ENCODE data around the gene ZC3H6. TPM values are rescaled to one million over a fixed set of nuclear protein-coding genes. Genes with fewer than 3 reads are reported as not detected.
A peak's percentile ranks its signal among the peaks of the same experiment; 100 is the strongest.

The ZC3H6 gene, protein sequence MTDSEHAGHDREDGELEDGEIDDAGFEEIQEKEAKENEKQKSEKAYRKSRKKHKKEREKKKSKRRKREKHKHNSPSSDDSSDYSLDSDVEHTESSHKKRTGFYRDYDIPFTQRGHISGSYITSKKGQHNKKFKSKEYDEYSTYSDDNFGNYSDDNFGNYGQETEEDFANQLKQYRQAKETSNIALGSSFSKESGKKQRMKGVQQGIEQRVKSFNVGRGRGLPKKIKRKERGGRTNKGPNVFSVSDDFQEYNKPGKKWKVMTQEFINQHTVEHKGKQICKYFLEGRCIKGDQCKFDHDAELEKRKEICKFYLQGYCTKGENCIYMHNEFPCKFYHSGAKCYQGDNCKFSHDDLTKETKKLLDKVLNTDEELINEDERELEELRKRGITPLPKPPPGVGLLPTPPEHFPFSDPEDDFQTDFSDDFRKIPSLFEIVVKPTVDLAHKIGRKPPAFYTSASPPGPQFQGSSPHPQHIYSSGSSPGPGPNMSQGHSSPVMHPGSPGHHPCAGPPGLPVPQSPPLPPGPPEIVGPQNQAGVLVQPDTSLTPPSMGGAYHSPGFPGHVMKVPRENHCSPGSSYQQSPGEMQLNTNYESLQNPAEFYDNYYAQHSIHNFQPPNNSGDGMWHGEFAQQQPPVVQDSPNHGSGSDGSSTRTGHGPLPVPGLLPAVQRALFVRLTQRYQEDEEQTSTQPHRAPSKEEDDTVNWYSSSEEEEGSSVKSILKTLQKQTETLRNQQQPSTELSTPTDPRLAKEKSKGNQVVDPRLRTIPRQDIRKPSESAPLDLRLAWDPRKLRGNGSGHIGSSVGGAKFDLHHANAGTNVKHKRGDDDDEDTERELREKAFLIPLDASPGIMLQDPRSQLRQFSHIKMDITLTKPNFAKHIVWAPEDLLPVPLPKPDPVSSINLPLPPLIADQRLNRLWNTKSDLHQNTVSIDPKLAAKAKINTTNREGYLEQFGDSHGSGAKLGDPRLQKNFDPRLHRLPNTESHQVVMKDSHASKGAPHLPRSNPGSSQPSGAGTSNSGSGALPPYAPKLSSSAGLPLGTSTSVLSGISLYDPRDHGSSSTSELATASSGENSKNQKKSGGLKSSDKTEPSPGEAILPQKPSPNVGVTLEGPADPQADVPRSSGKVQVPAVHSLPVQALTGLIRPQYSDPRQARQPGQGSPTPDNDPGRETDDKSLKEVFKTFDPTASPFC
- 5.3 TPM for total RNA-seq (2021; ENCODE audit: unreplicated experiment)
- polyA plus RNA-seq (2012; ENCODE audit: insufficient read length): 0.85 TPM
- Bru-seq, nascent RNA: percentile 61 among the genes with signal in this experiment
- BruChase-seq, experiment 1, labeled RNA remaining after a 2-hour chase: percentile 74 among the genes with signal in this experiment
- BruChase-seq, experiment 2, labeled RNA remaining after a 6-hour chase: percentile 70 among the genes with signal in this experiment
- long read RNA-seq, full-length matches to known transcripts: 2 of 10 reads
- long read RNA-seq, partial matches to known transcripts: 5 of 10 reads
- long read RNA-seq, other reads (novel, unspliced or antisense): 3 of 10 reads

DNA sequence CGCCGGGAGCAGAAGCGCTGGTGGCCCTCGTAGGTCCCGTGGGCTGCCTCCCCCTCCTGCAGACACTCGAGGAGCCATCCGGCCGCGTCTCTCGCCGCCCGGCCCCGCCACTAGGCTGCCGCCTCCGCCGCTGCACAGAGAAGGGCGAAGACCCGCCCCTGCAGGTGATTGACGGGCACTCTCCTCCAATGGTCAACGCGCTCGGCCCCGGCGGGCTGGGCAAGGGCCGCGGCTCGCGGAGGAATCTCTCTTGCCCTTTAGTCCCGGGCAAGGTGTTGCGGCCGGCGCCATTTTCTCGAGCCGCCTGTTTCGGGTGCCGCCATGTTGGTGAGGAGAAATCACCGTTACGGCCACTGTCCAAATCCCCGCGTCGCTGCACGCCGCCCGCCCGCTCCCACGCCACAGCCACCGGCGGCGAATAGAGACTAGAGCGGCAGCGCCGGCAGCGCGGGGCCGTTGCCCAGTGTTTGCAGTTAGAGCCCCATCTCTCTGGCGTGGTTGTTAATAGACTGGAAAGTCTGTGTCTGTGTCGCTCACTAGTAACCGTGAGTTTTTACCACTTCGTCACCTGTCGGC lies at the start of gene ZC3H6:
TSS of gene ZC3H6 (plus strand) at position 287 of the 576 bp plus-strand sequence. CDS start 398 bp downstream, outside the sequence.
- ATAC-seq (peak; percentile 98), DNase-seq (ENCODE audit: low read depth, low spot score) (peak; percentile 76)
- intact Hi-C loops (cut with micrococcal nuclease; ENCODE audit: unreplicated experiment) (no loop called here), in situ Hi-C loops (cut with HindIII; ENCODE audit: low pct_unique_long_range_greater_than_20kb, low sequenced_read_pairs) (no loop called here)
- TF ChIP-seq, protein P1, sequence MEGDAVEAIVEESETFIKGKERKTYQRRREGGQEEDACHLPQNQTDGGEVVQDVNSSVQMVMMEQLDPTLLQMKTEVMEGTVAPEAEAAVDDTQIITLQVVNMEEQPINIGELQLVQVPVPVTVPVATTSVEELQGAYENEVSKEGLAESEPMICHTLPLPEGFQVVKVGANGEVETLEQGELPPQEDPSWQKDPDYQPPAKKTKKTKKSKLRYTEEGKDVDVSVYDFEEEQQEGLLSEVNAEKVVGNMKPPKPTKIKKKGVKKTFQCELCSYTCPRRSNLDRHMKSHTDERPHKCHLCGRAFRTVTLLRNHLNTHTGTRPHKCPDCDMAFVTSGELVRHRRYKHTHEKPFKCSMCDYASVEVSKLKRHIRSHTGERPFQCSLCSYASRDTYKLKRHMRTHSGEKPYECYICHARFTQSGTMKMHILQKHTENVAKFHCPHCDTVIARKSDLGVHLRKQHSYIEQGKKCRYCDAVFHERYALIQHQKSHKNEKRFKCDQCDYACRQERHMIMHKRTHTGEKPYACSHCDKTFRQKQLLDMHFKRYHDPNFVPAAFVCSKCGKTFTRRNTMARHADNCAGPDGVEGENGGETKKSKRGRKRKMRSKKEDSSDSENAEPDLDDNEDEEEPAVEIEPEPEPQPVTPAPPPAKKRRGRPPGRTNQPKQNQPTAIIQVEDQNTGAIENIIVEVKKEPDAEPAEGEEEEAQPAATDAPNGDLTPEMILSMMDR (IDR thresholded peaks at IDR 0.05): no peak
- TF ChIP-seq POLR2AphosphoS5 (IDR thresholded peaks at IDR 0.05; ENCODE audit: low read depth, low read length) (peak; percentile 93), TCF7L2 (IDR thresholded peaks at IDR 0.05; ENCODE audit: low read depth, low read length) (peak; percentile 75), SIN3A (IDR thresholded peaks at IDR 0.05; ENCODE audit: borderline replicate concordance, insufficient read depth, low read depth, low read length) (peak; percentile 81; the same call in 1 of the 2 replicates)
- TF ChIP-seq, protein P2, sequence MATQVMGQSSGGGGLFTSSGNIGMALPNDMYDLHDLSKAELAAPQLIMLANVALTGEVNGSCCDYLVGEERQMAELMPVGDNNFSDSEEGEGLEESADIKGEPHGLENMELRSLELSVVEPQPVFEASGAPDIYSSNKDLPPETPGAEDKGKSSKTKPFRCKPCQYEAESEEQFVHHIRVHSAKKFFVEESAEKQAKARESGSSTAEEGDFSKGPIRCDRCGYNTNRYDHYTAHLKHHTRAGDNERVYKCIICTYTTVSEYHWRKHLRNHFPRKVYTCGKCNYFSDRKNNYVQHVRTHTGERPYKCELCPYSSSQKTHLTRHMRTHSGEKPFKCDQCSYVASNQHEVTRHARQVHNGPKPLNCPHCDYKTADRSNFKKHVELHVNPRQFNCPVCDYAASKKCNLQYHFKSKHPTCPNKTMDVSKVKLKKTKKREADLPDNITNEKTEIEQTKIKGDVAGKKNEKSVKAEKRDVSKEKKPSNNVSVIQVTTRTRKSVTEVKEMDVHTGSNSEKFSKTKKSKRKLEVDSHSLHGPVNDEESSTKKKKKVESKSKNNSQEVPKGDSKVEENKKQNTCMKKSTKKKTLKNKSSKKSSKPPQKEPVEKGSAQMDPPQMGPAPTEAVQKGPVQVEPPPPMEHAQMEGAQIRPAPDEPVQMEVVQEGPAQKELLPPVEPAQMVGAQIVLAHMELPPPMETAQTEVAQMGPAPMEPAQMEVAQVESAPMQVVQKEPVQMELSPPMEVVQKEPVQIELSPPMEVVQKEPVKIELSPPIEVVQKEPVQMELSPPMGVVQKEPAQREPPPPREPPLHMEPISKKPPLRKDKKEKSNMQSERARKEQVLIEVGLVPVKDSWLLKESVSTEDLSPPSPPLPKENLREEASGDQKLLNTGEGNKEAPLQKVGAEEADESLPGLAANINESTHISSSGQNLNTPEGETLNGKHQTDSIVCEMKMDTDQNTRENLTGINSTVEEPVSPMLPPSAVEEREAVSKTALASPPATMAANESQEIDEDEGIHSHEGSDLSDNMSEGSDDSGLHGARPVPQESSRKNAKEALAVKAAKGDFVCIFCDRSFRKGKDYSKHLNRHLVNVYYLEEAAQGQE (IDR thresholded peaks at IDR 0.05; ENCODE audit: insufficient read depth in 1 of 2, low read depth in 2 of 2, low read length in 1 of 2): peak in 1 of 2 experiments; percentile 50; a peak in 1 of 4 replicates
- CTCF ChIA-PET: no interaction called here
- H3K36me3 ChIP-seq (ENCODE audit: control insufficient read depth, insufficient read depth, low read length): no peaks in the 10 kb centered on the region
- H3K4me3 ChIP-seq (ENCODE audit: low read depth in 2 of 2, low read length in 2 of 2): peak within 1 kb of the TSS; percentile 87 to 88
- no peaks in the 10 kb centered on the region for H3K27me3 ChIP-seq (ENCODE audit: control insufficient read depth, insufficient read depth, low read length)
- POLR2A ChIA-PET: interaction anchor here (0.6 to 0.7 kb wide), 2 partner anchors 32 to 158 kb away, joined by 11 read pairs; no protein-coding TSS in a partner anchor
- H3K9me3 ChIP-seq (ENCODE audit: control insufficient read depth, insufficient read depth, low read depth, low read length): no peaks in the 10 kb centered on the region
- H3K27ac ChIP-seq (ENCODE audit: low read length): peak within 1 kb of the TSS; percentile 96
- BruUV-seq (replicated peaks): no TSS peak
- H3K4me1 ChIP-seq (ENCODE audit: control insufficient read depth, insufficient read depth, low read length): peaks cover 6% of the 10 kb centered on the region; the same call in 1 of the 2 replicates

DNA sequence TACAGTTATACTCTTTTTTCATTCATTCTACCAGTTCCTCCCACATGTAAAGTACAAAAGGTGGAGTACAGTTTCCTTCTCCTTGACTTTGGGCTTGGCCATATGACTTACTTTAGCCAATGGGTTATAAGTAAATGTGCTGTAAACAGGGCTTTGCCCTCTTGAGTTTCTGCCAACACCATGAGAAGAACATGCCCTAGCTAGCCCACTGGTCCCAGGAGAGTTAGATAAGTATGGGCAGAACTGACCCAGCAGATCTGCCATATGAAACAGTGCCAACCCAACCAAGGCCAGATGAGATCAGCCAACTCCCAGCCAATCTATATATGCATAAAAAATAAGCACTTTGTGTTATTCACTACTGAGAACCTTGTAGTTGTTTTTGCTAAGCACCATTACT lies 46.0 kb upstream of the ZC3H6 start:
- Histone ChIP-seq H3K4me3 (ENCODE audit: low read depth in 2 of 2, low read length in 2 of 2) (no peak overlapping the region), H3K27me3 (ENCODE audit: control insufficient read depth, insufficient read depth, low read length) (no peaks in the 10 kb centered on the region), H3K36me3 (ENCODE audit: control insufficient read depth, insufficient read depth, low read length) (peaks cover 4% of the 10 kb centered on the region; the same call in 1 of the 2 replicates), H3K4me1 (ENCODE audit: control insufficient read depth, insufficient read depth, low read length) (no peaks in the 10 kb centered on the region), H3K9me3 (ENCODE audit: control insufficient read depth, insufficient read depth, low read depth, low read length) (no peaks in the 10 kb centered on the region), H3K27ac (ENCODE audit: low read length) (no peak overlapping the region)
- POLR2A ChIA-PET: no interaction called here
- TF ChIP-seq, protein P1 (IDR thresholded peaks at IDR 0.05): no peak
- TF ChIP-seq, protein P2 (IDR thresholded peaks at IDR 0.05; ENCODE audit: insufficient read depth in 1 of 2, low read depth in 2 of 2, low read length in 1 of 2): no peak
- TF ChIP-seq POLR2AphosphoS5 (IDR thresholded peaks at IDR 0.05; ENCODE audit: low read depth, low read length) (no peak), TCF7L2 (IDR thresholded peaks at IDR 0.05; ENCODE audit: low read depth, low read length) (no peak), SIN3A (IDR thresholded peaks at IDR 0.05; ENCODE audit: borderline replicate concordance, insufficient read depth, low read depth, low read length) (no peak)
- ATAC-seq (no peak), DNase-seq (ENCODE audit: low read depth, low spot score) (no peak)
- in situ Hi-C loops (cut with HindIII; ENCODE audit: low pct_unique_long_range_greater_than_20kb, low sequenced_read_pairs) (no loop called here), intact Hi-C loops (cut with micrococcal nuclease; ENCODE audit: unreplicated experiment) (no loop called here)
- no TSS peak for BruUV-seq (replicated peaks)
- CTCF ChIA-PET: no interaction called here

Data from Panc1 (cell line).